ENCODE measurements around the gene PLA2G1B.

- TF ChIP-seq TAF1 (IDR thresholded peaks at IDR 0.05; ENCODE audit: borderline replicate concordance, insufficient read depth, low read length) = no peak
- TF ChIP-seq REST (IDR thresholded peaks at IDR 0.05; ENCODE audit: insufficient read depth in 1 of 2, low read depth in 2 of 2, low read length in 2 of 2) = no peak
- no peak for TF ChIP-seq POLR2AphosphoS5 (IDR thresholded peaks at IDR 0.05; ENCODE audit: low read depth, low read length)
- TF ChIP-seq SIN3A (IDR thresholded peaks at IDR 0.05; ENCODE audit: borderline replicate concordance, insufficient read depth, low read length) = no peak
- no peak for TF ChIP-seq FOXP2 (optimal IDR thresholded peaks at IDR 0.05; ENCODE audit: borderline replicate concordance, extremely low read depth, extremely low read length, insufficient read depth)
Measured at GRCh38 chr12:120353136-120353535, 25.6 kb upstream of the PLA2G1B start.
